ENCODE data around the gene GSN.
"Not testable (repeated sequence)": the region's sequence is repeated elsewhere in the genome, so short reads cannot be mapped to it uniquely, and the experiment has no call there.

Gene GSN

GRCh38 chr9:121288673-121289025 lies 20.7 kb downstream of the GSN start:
- no peak for DNase-seq (ENCODE audit: low spot score)

- peak; percentile 73 for DNase-seq (ENCODE audit: low spot score)
Observed at GRCh38 chr9:121289026-121289771, 21.2 kb downstream of the GSN start.

- no peak for DNase-seq (ENCODE audit: low spot score)
Observed at GRCh38 chr9:121289772-121290370, 21.9 kb downstream of the GSN start.

- not testable (repeated sequence) for DNase-seq (ENCODE audit: low spot score)
Observed at GRCh38 chr9:121291536-121291935, 23.6 kb downstream of the GSN start.

- no peak for DNase-seq (ENCODE audit: low spot score)
Observed at GRCh38 chr9:121292051-121292450, 24.1 kb downstream of the GSN start.

- DNase-seq (ENCODE audit: low spot score): no peak
Observed at GRCh38 chr9:121292801-121293241, 24.9 kb downstream of the GSN start.

GRCh38 chr9:121294151-121294743 lies 26.3 kb downstream of the GSN start:
- DNase-seq (ENCODE audit: low spot score): no peak

GRCh38 chr9:121294866-121295661 lies 27.1 kb downstream of the GSN start:
- no peak for DNase-seq (ENCODE audit: low spot score)

- DNase-seq (ENCODE audit: low spot score): no peak
Observed at GRCh38 chr9:121295662-121296191, 27.8 kb downstream of the GSN start.

- no peak for DNase-seq (ENCODE audit: low spot score)
Observed at GRCh38 chr9:121296213-121297127, 28.5 kb downstream of the GSN start.

GRCh38 chr9:121297389-121297788 lies 29.4 kb downstream of the GSN start:
- DNase-seq (ENCODE audit: low spot score): no peak

GRCh38 chr9:121298016-121298538 lies 30.1 kb downstream of the GSN start:
- DNase-seq (ENCODE audit: low spot score): no peak

GRCh38 chr9:121298689-121299466 lies 30.9 kb downstream of the GSN start:
- peak; percentile 73 for DNase-seq (ENCODE audit: low spot score)

- peak; percentile 79 for DNase-seq (ENCODE audit: low spot score)
Observed at GRCh38 chr9:121299467-121300282, 31.7 kb downstream of the GSN start.

- DNase-seq (ENCODE audit: low spot score): no peak
Observed at GRCh38 chr9:121300283-121301119, 32.5 kb downstream of the GSN start.

- DNase-seq (ENCODE audit: low spot score): no peak
Observed at GRCh38 chr9:121301881-121302286, 33.9 kb downstream of the GSN start.

- DNase-seq (ENCODE audit: low spot score): no peak
Observed at GRCh38 chr9:121302341-121302740, 34.4 kb downstream of the GSN start.

- DNase-seq (ENCODE audit: low spot score): no peak
Observed at GRCh38 chr9:121302786-121303185, 34.8 kb downstream of the GSN start.
